GM08714 (cell line): ENCODE measurements around the gene NDUFS2.
"Not testable (repeated sequence)": the region's sequence is repeated elsewhere in the genome, so short reads cannot be mapped to it uniquely, and the experiment has no call there.

ENCODE experiments used
- H3K4me3 ChIP-seq: fragments of 200-500 bp; sonication (Bioruptor generic); 2 replicates; pipeline ENCODE4 v1.5.1; 2014; ENCODE audit warnings: mild to moderate bottlenecking, low read length, inconsistent platforms
- ZNF274 ChIP-seq: IDR thresholded peaks from 2 replicates; pipeline ENCODE4 v1.6.1; 2012; ENCODE audit warnings: mild to moderate bottlenecking, low read depth, low read length

The NDUFS2 gene

GRCh38 chr1:161215076-161215475 is 12.9 kb downstream of the NDUFS2 start, which contains the start of gene FCER1G:
TSS of gene FCER1G (plus strand) at chr1:161215295. CDS start at chr1:161215322, 27 bp downstream.
- no peak for TF ChIP-seq ZNF274
- H3K4me3 ChIP-seq: no peak within 1 kb of the TSS; the same call in 1 of the 2 replicates

- H3K4me3 ChIP-seq: peak overlapping the region; percentile 15; the same call in 1 of the 2 replicates
- TF ChIP-seq ZNF274: no peak
Measured at GRCh38 chr1:161216945-161217712, 15.0 kb downstream of the NDUFS2 start.

- H3K4me3 ChIP-seq: no peak overlapping the region
- no peak for TF ChIP-seq ZNF274
Measured at GRCh38 chr1:161217831-161218230, 15.7 kb downstream of the NDUFS2 start.

- no peak for TF ChIP-seq ZNF274
Measured at GRCh38 chr1:161218301-161219077, 16.3 kb downstream of the NDUFS2 start.

GRCh38 chr1:161219078-161219892 is 17.1 kb downstream of the NDUFS2 start:
- TF ChIP-seq ZNF274: no peak
- H3K4me3 ChIP-seq: no peak overlapping the region

More at GRCh38 chr1:161218301-161219077, 16.3 kb downstream of the NDUFS2 start:
- H3K4me3 ChIP-seq: no peak overlapping the region

GRCh38 chr1:161220002-161220401 is 17.8 kb downstream of the NDUFS2 start:
- no peak for TF ChIP-seq ZNF274
- H3K4me3 ChIP-seq: no peak overlapping the region

- no peak for TF ChIP-seq ZNF274
- no peak overlapping the region for H3K4me3 ChIP-seq
Measured at GRCh38 chr1:161222175-161223019, 20.2 kb downstream of the NDUFS2 start.

- H3K4me3 ChIP-seq: no peak overlapping the region
- no peak for TF ChIP-seq ZNF274
Measured at GRCh38 chr1:161223805-161224694, 21.9 kb downstream of the NDUFS2 start.

- not testable (repeated sequence) for H3K4me3 ChIP-seq
Measured at GRCh38 chr1:161224695-161225087, 22.5 kb downstream of the NDUFS2 start.

- TF ChIP-seq ZNF274: no peak
- H3K4me3 ChIP-seq: no peak overlapping the region
Measured at GRCh38 chr1:161225178-161225533, 23.0 kb downstream of the NDUFS2 start.

GRCh38 chr1:161225534-161226319 is 23.6 kb downstream of the NDUFS2 start, which contains the start of gene TOMM40L:
TSS of gene TOMM40L (plus strand) at chr1:161226060. CDS start at chr1:161226490, 430 bp downstream.
- no peak for TF ChIP-seq ZNF274
- peak within 1 kb of the TSS; percentile 88 for H3K4me3 ChIP-seq

- H3K4me3 ChIP-seq: peak overlapping the region; percentile 88
- TF ChIP-seq ZNF274: no peak
Measured at GRCh38 chr1:161226320-161226711, 24.1 kb downstream of the NDUFS2 start.
